ENCODE measurements around the gene NUS1.
"Not testable (repeated sequence)": the region's sequence is repeated elsewhere in the genome, so short reads cannot be mapped to it uniquely, and the experiment has no call there.

- not testable (repeated sequence) for TF ChIP-seq CTCF (conservative IDR thresholded peaks at IDR 0.05); ZFX (IDR thresholded peaks at IDR 0.05)
Observed at GRCh38 chr6:117651984-117652383, 23.3 kb upstream of the NUS1 start.
